Testis (tissue), 2 donors: Measurements from ENCODE around the gene DBN1.

Experiments used
- CTCF ChIP-seq, 3 experiments: fragments of 450-650 bp in 2 of 3; fragments of 200-600 bp in 1 of 3; sonication (generic) in 1 of 3; IDR thresholded peaks; one replicate each; pipeline ENCODE4 v1.5.1; 2016 to 2019; ENCODE audit warnings: antibody characterized with exemption in 3 of 3, mild to moderate bottlenecking in 2 of 3, moderate library complexity in 1 of 3
- POLR2A ChIP-seq: fragments of 450-650 bp; IDR thresholded peaks from one replicate; pipeline ENCODE4 v1.6.1; 2017; ENCODE audit warnings: antibody characterized with exemption, mild to moderate bottlenecking, moderate library complexity

GRCh38 chr5:177515580-177515979 is 42.1 kb upstream of the DBN1 start:
- TF ChIP-seq CTCF (IDR thresholded peaks at IDR 0.05) (no peak), POLR2A (no peak)
